Fibroblast of skin of abdomen (primary cell): ENCODE data around the gene VAMP2.

Experiments used
- DNase-seq: peaks from one replicate; pipeline ENCODE4 v3.0.0-alpha.2; 2013

VAMP2 gene

GRCh38 chr17:8122924-8123694 is 39.6 kb downstream of the VAMP2 start:
- no peak for DNase-seq

- DNase-seq, result no peak
Observed at GRCh38 chr17:8122422-8122923, 40.3 kb downstream of the VAMP2 start.

- DNase-seq, result peak; percentile 61
Observed at GRCh38 chr17:8121681-8122421, 40.9 kb downstream of the VAMP2 start.

- DNase-seq, result no peak
Observed at GRCh38 chr17:8121407-8121680, 41.4 kb downstream of the VAMP2 start.

DNA sequence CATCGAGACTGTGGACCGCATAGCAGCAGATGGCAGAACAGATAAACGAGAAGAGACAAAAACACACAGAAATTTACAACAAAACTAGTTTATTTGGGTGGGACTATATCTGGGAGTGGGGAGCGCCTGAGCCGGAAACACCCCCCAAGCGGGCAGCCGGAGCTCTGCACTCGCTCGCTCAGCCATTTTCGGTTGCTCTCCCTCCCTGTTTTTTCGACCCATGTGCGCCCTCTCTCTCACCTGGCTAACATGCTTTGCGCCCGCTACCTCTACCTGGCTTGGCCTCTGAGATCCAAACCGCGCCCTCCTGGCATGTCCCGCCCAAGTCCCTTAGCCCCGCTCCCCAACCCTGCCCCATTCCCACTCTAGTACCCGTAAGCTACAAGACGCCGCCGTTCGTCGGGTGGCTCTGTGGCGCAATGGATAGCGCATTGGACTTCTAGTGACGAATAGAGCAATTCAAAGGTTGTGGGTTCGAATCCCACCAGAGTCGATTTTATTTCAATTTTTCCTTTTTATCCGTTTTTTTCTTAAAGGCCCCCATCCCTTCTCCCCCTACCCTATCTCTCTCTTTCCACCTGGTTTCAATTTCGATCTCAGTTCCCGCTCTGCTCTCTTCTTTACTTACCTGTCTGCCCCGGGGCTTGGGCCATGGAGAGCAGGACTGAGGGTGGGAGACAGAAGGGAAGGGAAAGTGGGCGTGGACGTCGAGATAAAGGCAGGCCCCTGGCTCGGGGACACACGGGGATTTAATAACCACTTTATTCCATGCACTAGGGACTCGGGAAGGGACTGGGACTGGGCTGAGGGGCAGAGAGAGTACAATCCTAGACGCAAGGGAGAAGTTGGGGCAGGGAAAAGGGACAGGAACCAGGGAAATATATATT is 42.0 kb downstream of the VAMP2 start:
- DNase-seq, result peak; percentile 76

GRCh38 chr17:8119581-8120519 is 42.9 kb downstream of the VAMP2 start:
- DNase-seq, result peak; percentile 94

GRCh38 chr17:8118769-8119580 is 43.8 kb downstream of the VAMP2 start:
- peak; percentile 85 for DNase-seq

GRCh38 chr17:8117980-8118768 is 44.6 kb downstream of the VAMP2 start, which contains the start of gene ALOXE3:
ALOXE3 (minus strand) TSS chr17:8118514; CDS start chr17:8117990, 524 bp downstream.
- no peak for DNase-seq

- DNase-seq, result no peak
Observed at GRCh38 chr17:8117367-8117979, 45.3 kb downstream of the VAMP2 start.

GRCh38 chr17:8116776-8117175 is 46.0 kb downstream of the VAMP2 start:
- no peak for DNase-seq

- DNase-seq, result no peak
Observed at GRCh38 chr17:8110907-8111306, 51.8 kb downstream of the VAMP2 start.

DNA sequence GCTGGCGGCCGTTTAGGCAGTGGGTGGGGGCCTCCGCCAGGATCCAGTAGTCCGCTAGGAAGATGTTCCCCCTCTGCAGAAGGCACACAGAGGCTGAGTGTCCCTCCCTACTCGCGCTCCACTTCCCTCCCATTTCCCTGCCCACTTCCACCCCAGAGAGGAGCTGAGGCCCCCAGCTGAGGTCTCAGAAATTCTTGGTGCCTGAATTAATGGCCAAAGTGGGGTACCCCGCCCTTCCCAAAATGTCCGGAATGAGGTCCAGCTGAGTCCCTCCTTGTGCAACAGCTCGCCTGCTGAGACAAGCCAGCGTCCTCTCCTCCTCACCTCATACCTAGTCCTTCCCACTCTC is 52.3 kb downstream of the VAMP2 start:
- no peak for DNase-seq

DNA sequence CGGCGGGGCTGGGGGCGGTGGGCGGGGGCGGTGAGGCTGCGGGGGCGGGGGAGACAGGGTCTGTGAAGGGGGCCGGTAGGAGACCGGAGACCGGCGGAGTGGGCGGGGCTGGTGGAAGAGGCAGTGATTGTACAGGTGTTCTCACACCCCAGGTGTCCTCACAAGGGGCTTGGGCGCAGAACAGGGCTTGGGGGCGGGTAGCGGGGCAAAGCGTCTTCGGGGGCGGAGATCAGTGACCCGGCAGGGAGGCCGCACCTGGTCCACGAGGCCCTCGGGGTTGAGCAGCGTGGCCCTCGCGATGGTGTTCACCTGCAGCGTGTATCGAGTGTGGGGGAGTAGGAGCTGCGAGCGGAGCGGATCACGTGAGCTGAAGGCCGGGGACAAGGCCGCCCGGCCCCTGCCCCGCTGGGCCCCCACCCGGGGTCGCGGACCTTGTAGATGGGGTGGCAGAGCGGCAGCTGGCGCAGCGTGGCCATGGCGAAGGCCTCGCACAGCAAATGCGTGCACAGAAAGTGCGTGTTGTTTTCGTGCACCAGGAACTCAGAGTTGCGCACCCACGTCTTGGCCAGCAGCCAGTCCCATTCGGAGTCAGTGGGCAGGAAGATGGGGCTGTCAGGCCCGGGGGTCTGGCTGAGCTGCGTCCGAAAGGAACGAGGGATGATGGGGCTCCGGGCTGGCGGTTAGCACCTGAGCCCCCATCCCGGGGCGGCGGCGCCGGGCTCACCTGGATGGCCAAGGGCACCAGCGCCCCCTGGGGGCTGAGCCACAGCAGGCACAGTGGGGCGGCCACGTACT is 52.9 kb downstream of the VAMP2 start:
- DNase-seq, result no peak
